ENCODE measurements around the gene ATG9B.

- TF ChIP-seq CTCF (IDR thresholded peaks at IDR 0.05): no peak
- TF ChIP-seq POLR2A (IDR thresholded peaks at IDR 0.05): no peak
- TF ChIP-seq EP300 (IDR thresholded peaks at IDR 0.05): no peak
Measured at GRCh38 chr7:151032936-151033863, 8.9 kb upstream of the ATG9B start.

Data from suprapubic skin (tissue), 3 donors.